Nephron progenitor cell (in vitro differentiated cells): ENCODE data around the gene PDZD4.

Experiments
- DNase-seq: peaks from one replicate; pipeline ENCODE4 v3.0.0; 2021
- H3K27ac Mint-ChIP-seq: 2 replicates; pipeline ENCODE4 v1.8.0; 2021; ENCODE audit warnings: mild to moderate bottlenecking, moderate library complexity, mixed read lengths
- H3K27me3 Mint-ChIP-seq: 2 replicates; pipeline ENCODE4 v1.8.0; 2021; ENCODE audit warnings: mild to moderate bottlenecking, low read depth, mixed read lengths; ENCODE audit not compliant: poor library complexity
- H3K36me3 Mint-ChIP-seq: 2 replicates; pipeline ENCODE4 v1.8.0; 2021; ENCODE audit warnings: low read depth, mixed read lengths
- H3K4me1 Mint-ChIP-seq: 2 replicates; pipeline ENCODE4 v1.8.0; 2021; ENCODE audit warnings: mixed read lengths
- H3K4me3 Mint-ChIP-seq: 2 replicates; pipeline ENCODE4 v1.8.0; 2021; ENCODE audit warnings: mild to moderate bottlenecking, moderate library complexity, mixed read lengths
- H3K9me3 Mint-ChIP-seq: 2 replicates; pipeline ENCODE4 v1.8.0; 2021; ENCODE audit warnings: mild to moderate bottlenecking, moderate library complexity, mixed read lengths
- TF ChIP-seq, protein P1 (sequence below): fragments of 200-600 bp; sonication (generic); IDR thresholded peaks from 2 replicates; pipeline ENCODE4 v1.5.0; 2021; ENCODE audit warnings: antibody characterized with exemption

The PDZD4 gene

DNA sequence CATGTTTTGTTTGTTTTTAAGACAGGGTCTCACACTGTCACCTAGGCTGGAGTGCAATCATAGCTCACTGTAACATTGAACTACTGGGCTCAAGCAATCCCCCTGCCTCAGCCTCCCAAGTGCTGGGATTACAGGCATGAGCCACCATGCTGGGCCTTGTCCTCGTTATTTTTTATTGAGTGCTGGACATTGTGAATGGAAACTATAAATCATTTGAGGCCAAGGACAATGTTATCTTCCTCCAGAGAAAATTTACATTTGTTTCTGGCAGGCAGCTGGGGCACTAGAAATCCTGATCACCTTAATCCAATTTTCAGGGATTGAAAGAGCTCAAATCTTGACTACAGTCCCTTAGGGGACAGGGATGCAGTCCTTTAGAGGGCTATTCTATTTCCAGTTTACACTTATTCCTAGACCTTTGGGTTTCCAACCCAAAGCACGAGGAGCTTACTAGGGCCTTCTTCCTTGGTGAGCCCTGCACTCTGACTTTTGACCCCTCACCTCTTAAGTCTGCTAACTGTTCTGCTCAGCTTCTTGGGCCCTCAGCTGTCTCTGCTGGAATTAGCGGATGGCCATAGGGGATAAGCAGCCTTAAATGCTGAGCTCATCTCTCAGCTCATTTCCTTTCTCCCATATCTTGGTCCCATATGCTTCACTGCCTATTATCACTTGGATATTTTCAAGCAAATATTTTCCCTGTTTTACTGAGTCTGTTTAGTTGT is 23.0 kb upstream of the PDZD4 start:
- TF ChIP-seq, protein P1, sequence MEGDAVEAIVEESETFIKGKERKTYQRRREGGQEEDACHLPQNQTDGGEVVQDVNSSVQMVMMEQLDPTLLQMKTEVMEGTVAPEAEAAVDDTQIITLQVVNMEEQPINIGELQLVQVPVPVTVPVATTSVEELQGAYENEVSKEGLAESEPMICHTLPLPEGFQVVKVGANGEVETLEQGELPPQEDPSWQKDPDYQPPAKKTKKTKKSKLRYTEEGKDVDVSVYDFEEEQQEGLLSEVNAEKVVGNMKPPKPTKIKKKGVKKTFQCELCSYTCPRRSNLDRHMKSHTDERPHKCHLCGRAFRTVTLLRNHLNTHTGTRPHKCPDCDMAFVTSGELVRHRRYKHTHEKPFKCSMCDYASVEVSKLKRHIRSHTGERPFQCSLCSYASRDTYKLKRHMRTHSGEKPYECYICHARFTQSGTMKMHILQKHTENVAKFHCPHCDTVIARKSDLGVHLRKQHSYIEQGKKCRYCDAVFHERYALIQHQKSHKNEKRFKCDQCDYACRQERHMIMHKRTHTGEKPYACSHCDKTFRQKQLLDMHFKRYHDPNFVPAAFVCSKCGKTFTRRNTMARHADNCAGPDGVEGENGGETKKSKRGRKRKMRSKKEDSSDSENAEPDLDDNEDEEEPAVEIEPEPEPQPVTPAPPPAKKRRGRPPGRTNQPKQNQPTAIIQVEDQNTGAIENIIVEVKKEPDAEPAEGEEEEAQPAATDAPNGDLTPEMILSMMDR: no peak
- H3K27ac Mint-ChIP-seq: no peak overlapping the region
- peaks cover 6% of the 10 kb centered on the region for H3K27me3 Mint-ChIP-seq
- no peak for DNase-seq
- no peaks in the 10 kb centered on the region for H3K4me1 Mint-ChIP-seq
- H3K9me3 Mint-ChIP-seq: peaks cover 70% of the 10 kb centered on the region
- H3K4me3 Mint-ChIP-seq: no peak overlapping the region
- H3K36me3 Mint-ChIP-seq: no peaks in the 10 kb centered on the region

DNA sequence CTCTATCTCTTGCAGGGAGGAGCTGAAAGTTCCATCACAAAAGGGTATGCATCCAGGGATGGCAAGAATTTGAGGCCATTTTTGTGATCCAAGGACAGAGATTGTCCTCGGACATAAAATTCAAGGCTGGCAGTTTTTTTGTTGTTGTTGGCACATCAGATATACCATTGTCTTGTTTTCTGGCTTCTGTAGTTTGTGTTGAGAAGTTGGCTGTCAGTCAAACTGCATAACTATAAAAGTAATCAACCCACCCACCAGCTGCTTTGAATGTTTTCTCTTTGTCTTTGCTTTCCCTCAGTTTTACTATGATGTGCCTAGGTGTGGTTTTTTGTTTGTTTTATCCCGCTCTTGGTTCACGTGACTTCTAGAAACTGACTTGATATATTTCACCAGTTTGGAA is 21.6 kb upstream of the PDZD4 start:
- Mint-ChIP-seq H3K36me3 (no peaks in the 10 kb centered on the region), H3K27me3 (peaks cover 7% of the 10 kb centered on the region), H3K4me1 (no peaks in the 10 kb centered on the region), H3K4me3 (no peak overlapping the region), H3K27ac (no peak overlapping the region), H3K9me3 (peaks cover 67% of the 10 kb centered on the region)
- TF ChIP-seq, protein P1: no peak
- DNase-seq: no peak

DNA sequence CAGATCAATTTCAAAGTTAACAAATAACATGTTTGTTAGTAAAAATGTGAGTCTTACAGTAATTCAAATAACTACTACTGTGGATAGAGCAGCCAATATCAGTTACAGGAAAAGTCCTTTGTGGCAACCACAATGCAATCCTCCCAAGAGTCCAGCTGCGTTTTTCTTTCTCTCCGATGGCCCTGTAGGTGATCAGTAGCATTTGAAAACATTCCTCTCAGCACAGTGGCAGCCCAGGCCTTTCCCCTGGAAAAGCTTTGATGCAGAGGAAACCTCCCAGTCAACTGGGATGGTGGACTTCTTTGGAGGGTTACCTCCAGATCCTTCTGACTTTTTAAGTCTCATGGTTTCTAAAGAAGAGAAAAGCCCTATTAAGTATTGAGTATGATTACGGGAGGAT is 18.0 kb upstream of the PDZD4 start:
- Mint-ChIP-seq H3K9me3 (peaks cover 43% of the 10 kb centered on the region), H3K4me3 (no peak overlapping the region)

DNA sequence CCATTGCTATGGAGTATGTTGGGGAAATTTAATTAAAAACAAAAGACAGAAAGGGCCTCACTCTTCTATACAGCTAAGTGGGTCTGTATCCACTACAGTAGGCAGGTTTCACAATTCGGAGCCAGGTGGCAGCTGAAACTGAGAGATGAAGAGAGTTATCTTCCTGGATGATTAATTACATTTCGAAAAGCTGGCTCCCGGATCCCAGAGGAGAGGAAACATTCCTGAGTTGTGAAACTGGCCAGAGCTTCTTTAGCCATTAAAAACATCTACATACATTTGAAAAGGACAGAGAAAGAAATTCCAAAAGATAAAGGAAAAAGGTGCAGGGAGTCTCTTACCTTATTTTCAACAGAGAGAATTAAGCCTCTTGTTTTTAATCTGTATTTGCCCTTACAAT is 15.5 kb upstream of the PDZD4 start:
- H3K36me3 Mint-ChIP-seq: no peaks in the 10 kb centered on the region
- H3K4me1 Mint-ChIP-seq: no peaks in the 10 kb centered on the region
- no peak for DNase-seq
- H3K9me3 Mint-ChIP-seq: peaks cover 45% of the 10 kb centered on the region
- peaks cover 43% of the 10 kb centered on the region for H3K27me3 Mint-ChIP-seq
- TF ChIP-seq, protein P1: no peak
- H3K27ac Mint-ChIP-seq: no peak overlapping the region
- no peak overlapping the region for H3K4me3 Mint-ChIP-seq

More for the DNA sequence above, 18.0 kb upstream of the PDZD4 start:
- Mint-ChIP-seq H3K36me3 (no peaks in the 10 kb centered on the region), H3K27ac (no peak overlapping the region), H3K4me1 (no peaks in the 10 kb centered on the region), H3K27me3 (peaks cover 39% of the 10 kb centered on the region)
- DNase-seq: no peak
- TF ChIP-seq, protein P1: no peak

DNA sequence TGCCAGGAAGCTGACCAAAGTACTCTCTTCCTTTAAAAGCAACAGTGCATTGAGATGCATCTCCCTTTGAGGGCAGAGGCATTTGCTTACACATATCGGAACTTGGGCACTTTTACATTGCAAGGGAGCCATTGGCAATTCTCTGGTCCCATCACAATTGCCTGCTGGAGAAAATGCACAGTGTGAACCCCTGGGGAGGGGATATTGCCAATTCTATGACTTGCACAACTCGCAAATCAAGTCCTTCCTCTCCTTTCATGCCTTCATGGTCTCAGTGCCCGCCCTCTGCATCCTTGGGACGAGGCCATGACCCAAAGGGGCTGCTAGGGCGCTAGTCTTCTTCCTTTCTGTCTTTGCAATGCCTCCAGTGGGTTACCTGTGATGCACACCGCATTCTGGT is 14.9 kb upstream of the PDZD4 start:
- Mint-ChIP-seq H3K4me1 (no peaks in the 10 kb centered on the region), H3K27ac (no peak overlapping the region), H3K4me3 (no peak overlapping the region), H3K27me3 (peaks cover 40% of the 10 kb centered on the region), H3K36me3 (no peaks in the 10 kb centered on the region), H3K9me3 (peaks cover 43% of the 10 kb centered on the region)
- DNase-seq: no peak
- TF ChIP-seq, protein P1: no peak

DNA sequence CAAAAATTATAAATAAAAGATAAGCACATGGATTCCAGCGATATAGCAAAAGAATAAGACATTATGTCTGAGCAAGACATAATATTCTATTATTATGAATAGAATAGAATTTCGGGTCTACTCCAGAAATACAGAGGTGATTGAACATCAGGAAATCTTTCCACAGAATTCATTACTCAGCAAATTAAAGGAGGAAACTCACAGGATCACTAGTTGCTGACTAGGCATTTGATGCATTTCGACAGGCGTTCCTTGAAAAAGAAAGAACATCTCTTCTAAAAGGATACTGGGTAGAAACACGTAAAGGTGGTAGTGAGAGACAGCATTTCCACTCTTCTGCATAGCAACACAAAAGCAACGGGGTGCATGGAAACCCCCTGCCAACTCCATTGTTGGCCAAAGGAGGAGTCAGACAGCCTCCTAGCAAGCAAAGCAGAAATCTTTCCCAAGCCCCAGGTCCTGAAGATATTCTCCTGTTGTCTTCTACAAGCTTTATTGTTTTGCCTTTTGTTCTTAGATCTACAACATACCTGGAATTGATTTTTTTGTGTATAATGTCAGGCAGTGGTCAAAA is 14.3 kb upstream of the PDZD4 start:
- peaks cover 44% of the 10 kb centered on the region for H3K27me3 Mint-ChIP-seq
- H3K4me1 Mint-ChIP-seq: no peaks in the 10 kb centered on the region
- no peak overlapping the region for H3K4me3 Mint-ChIP-seq
- no peaks in the 10 kb centered on the region for H3K36me3 Mint-ChIP-seq
- no peak overlapping the region for H3K27ac Mint-ChIP-seq
- DNase-seq: no peak
- H3K9me3 Mint-ChIP-seq: peaks cover 47% of the 10 kb centered on the region
- TF ChIP-seq, protein P1: no peak
